PC-3 (cell line): ENCODE data around the gene RHBDL2. TPM values are rescaled to one million over a fixed set of nuclear protein-coding genes. Genes with fewer than 3 reads are reported as not detected.

Experiments used
- ATAC-seq: fragments of 200-7000 bp; cut with Tn5 transposase; 2 replicates; pipeline ENCODE4 v1.9.1; 2020; ENCODE audit warnings: mild to moderate bottlenecking, moderate library complexity
- BruUV-seq: library from RNA; stranded (reverse); fragments of 400-500 nt; replicated peaks from 2 replicates; lab custom pipeline; 2021; lab: Mats Ljungman, UMichigan
- CTCF ChIA-PET: fragments of 300-600 bp; sonication (Branson Sonifier 250); formaldehyde crosslinking; loops from one replicate; lab custom pipeline; 2022; ENCODE audit warnings: antibody characterized with exemption; lab: Charles Lee
- POLR2A ChIA-PET: fragments of 300-600 bp; sonication (Branson Sonifier 250); formaldehyde crosslinking; loops from one replicate; lab custom pipeline; 2022; ENCODE audit warnings: antibody characterized with exemption; ENCODE audit not compliant: unreplicated experiment; lab: Charles Lee
- DNase-seq: peaks from one replicate; pipeline ENCODE4 v3.0.0-alpha.2; 2015
- H2AFZ ChIP-seq: fragments of 300-600 bp; sonication (generic); 2 replicates; pipeline ENCODE4 v1.6.0; 2016; ENCODE audit warnings: antibody characterized with exemption, low read length
- H3F3A ChIP-seq: fragments of 300-600 bp; sonication (generic); one replicate; pipeline ENCODE4 v1.6.0; 2017; ENCODE audit warnings: antibody characterized with exemption, low read length, control low read depth, mild to moderate bottlenecking; ENCODE audit not compliant: unreplicated experiment
- H3K27ac ChIP-seq: fragments of 300-600 bp; sonication (generic); 2 replicates; pipeline ENCODE4 v1.5.1; 2016; ENCODE audit warnings: mild to moderate bottlenecking, low read length
- H3K27me3 ChIP-seq: fragments of 300-600 bp; sonication (generic); 2 replicates; pipeline ENCODE4 v1.6.1; 2016; ENCODE audit warnings: low read length, mixed read lengths
- H3K36me3 ChIP-seq: fragments of 300-600 bp; sonication (generic); 2 replicates; pipeline ENCODE4 v1.6.1; 2016; ENCODE audit warnings: low read depth, mixed run types, low read length, mixed read lengths
- H3K4me1 ChIP-seq: fragments of 300-600 bp; sonication (generic); 2 replicates; pipeline ENCODE4 v1.5.1; 2016; ENCODE audit warnings: low read length; ENCODE audit not compliant: insufficient read depth
- H3K4me2 ChIP-seq: fragments of 300-600 bp; sonication (generic); 2 replicates; pipeline ENCODE4 v1.6.0; 2016; ENCODE audit warnings: low read length
- H3K4me3 ChIP-seq: fragments of 300-600 bp; sonication (generic); 2 replicates; pipeline ENCODE4 v1.5.1; 2016; ENCODE audit warnings: mild to moderate bottlenecking, low read length, mixed read lengths
- H3K79me2 ChIP-seq: fragments of 300-600 bp; sonication (generic); 2 replicates; pipeline ENCODE4 v1.6.1; 2017; ENCODE audit warnings: low read length, mixed read lengths
- H3K9ac ChIP-seq: fragments of 300-600 bp; sonication (generic); 2 replicates; pipeline ENCODE4 v1.6.0; 2016; ENCODE audit warnings: mild to moderate bottlenecking, low read length
- H3K9me2 ChIP-seq: fragments of 300-600 bp; sonication (generic); replicated peaks from 2 replicates; pipeline ENCODE4 v1.6.1; 2016; ENCODE audit warnings: mixed run types, low read length, mixed read lengths
- H3K9me3 ChIP-seq: fragments of 300-600 bp; sonication (generic); 2 replicates; pipeline ENCODE4 v1.6.1; 2016; ENCODE audit warnings: low read length, mixed read lengths
- H4K20me1 ChIP-seq: fragments of 300-600 bp; sonication (generic); 2 replicates; pipeline ENCODE4 v1.6.1; 2016; ENCODE audit warnings: low read length, mixed read lengths
- CTCF ChIP-seq: fragments of 300-600 bp; sonication (generic); conservative IDR thresholded peaks from 2 replicates; pipeline ENCODE4 v1.5.1; 2017; ENCODE audit warnings: antibody characterized with exemption, low read depth, mild to moderate bottlenecking, low read length
- EZH2 ChIP-seq: fragments of 300-600 bp; sonication (generic); IDR thresholded peaks from one replicate; pipeline ENCODE4 v1.6.1; 2017; ENCODE audit warnings: antibody characterized with exemption, mild to moderate bottlenecking, low read length; ENCODE audit not compliant: unreplicated experiment
- EZH2phosphoT487 ChIP-seq: fragments of 300-600 bp; sonication (generic); IDR thresholded peaks from 2 replicates; pipeline ENCODE4 v1.6.1; 2018; ENCODE audit warnings: mild to moderate bottlenecking, antibody characterized with exemption, low read length, borderline replicate concordance
- intact Hi-C: fragments of 100-400 bp; cut with micrococcal nuclease; formaldehyde crosslinking; loops from 2 replicates; pipeline ENCODE4 v1.9.0; 2023
- total RNA-seq: library from RNA; depleted of rRNA; stranded (reverse); fragments of >200 nt; gene quantifications from 2 replicates; pipeline ENCODE4 v1.2.3, GENCODE V29; 2014

RHBDL2 gene
- total RNA-seq, 1 experiment from 2014 or later = 3.6 TPM

GRCh38 chr1:38962560-38962959 lies 20.9 kb upstream of the RHBDL2 start:
- no peak for ATAC-seq
- no peaks in the 10 kb centered on the region for H3F3A ChIP-seq
- TF ChIP-seq EZH2phosphoT487 (no peak), EZH2 (no peak), CTCF (no peak)
- H3K27ac ChIP-seq = peak overlapping the region; percentile 32; the same call in 1 of the 2 replicates
- H3K9me3 ChIP-seq = no peaks in the 10 kb centered on the region
- no peak overlapping the region for H2AFZ ChIP-seq
- no peaks in the 10 kb centered on the region for H3K27me3 ChIP-seq
- CTCF ChIA-PET = no interaction called here
- H3K9ac ChIP-seq = no peak overlapping the region
- H3K4me3 ChIP-seq = no peak overlapping the region
- intact Hi-C loops = no loop called here
- no TSS peak for BruUV-seq
- POLR2A ChIA-PET = no interaction called here
- H3K4me2 ChIP-seq = peak overlapping the region; percentile 14; the same call in 1 of the 2 replicates
- H3K36me3 ChIP-seq = no peaks in the 10 kb centered on the region
- peaks cover 32% of the 10 kb centered on the region for H3K4me1 ChIP-seq
- H3K79me2 ChIP-seq = no peaks in the 10 kb centered on the region
- no peaks in the 10 kb centered on the region for H4K20me1 ChIP-seq
- peak; percentile 26 for DNase-seq
- no peaks in the 10 kb centered on the region for H3K9me2 ChIP-seq

- Histone ChIP-seq H3K4me2 (peak overlapping the region; percentile 14; the same call in 1 of the 2 replicates), H3F3A (no peaks in the 10 kb centered on the region), H3K27ac (peak overlapping the region; percentile 34; the same call in 1 of the 2 replicates), H3K9me2 (no peaks in the 10 kb centered on the region), H2AFZ (no peak overlapping the region), H3K4me1 (peaks cover 32% of the 10 kb centered on the region), H3K36me3 (no peaks in the 10 kb centered on the region), H4K20me1 (no peaks in the 10 kb centered on the region), H3K9me3 (no peaks in the 10 kb centered on the region), H3K4me3 (no peak overlapping the region), H3K79me2 (no peaks in the 10 kb centered on the region), H3K27me3 (no peaks in the 10 kb centered on the region), H3K9ac (no peak overlapping the region)
- intact Hi-C loops = no loop called here
- DNase-seq (peak; percentile 60), ATAC-seq (no peak)
- ChIA-PET POLR2A (interaction anchor here (0.6 kb wide), 1 partner anchor 103 kb away, joined by 3 read pairs; no protein-coding TSS in a partner anchor), CTCF (no interaction called here)
- no peak for TF ChIP-seq EZH2phosphoT487
- no peak for TF ChIP-seq CTCF
- TF ChIP-seq EZH2 = no peak
- no TSS peak for BruUV-seq
Observed at GRCh38 chr1:38962113-38962512, 20.5 kb upstream of the RHBDL2 start.

- H3K79me2 ChIP-seq = no peaks in the 10 kb centered on the region
- no peaks in the 10 kb centered on the region for H3K9me3 ChIP-seq
- DNase-seq (peak; percentile 75), ATAC-seq (peak; percentile 73)
- BruUV-seq = no TSS peak
- H3K9ac ChIP-seq = no peak overlapping the region
- H3K9me2 ChIP-seq = no peaks in the 10 kb centered on the region
- no peaks in the 10 kb centered on the region for H3K36me3 ChIP-seq
- H3K27me3 ChIP-seq = no peaks in the 10 kb centered on the region
- TF ChIP-seq EZH2phosphoT487 = no peak
- TF ChIP-seq EZH2 = no peak
- TF ChIP-seq CTCF = no peak
- POLR2A ChIA-PET = no interaction called here
- peak overlapping the region; percentile 30; the same call in 1 of the 2 replicates for H3K4me3 ChIP-seq
- peak overlapping the region; percentile 69 for H2AFZ ChIP-seq
- H3K27ac ChIP-seq = peak overlapping the region; percentile 64
- H3F3A ChIP-seq = no peaks in the 10 kb centered on the region
- H3K4me2 ChIP-seq = peak overlapping the region; percentile 65
- H3K4me1 ChIP-seq = peaks cover 32% of the 10 kb centered on the region
- intact Hi-C loops = no loop called here
- H4K20me1 ChIP-seq = no peaks in the 10 kb centered on the region
- CTCF ChIA-PET = no interaction called here
Observed at GRCh38 chr1:38958967-38959366, 17.3 kb upstream of the RHBDL2 start.
